Measurements from ENCODE around the gene TMEM120B. TPM values are rescaled to one million over a fixed set of nuclear protein-coding genes. Genes with fewer than 3 reads are reported as not detected.
"Not testable (repeated sequence)": the region's sequence is repeated elsewhere in the genome, so short reads cannot be mapped to it uniquely, and the experiment has no call there.

Gene TMEM120B
- total RNA-seq, 1 experiment from 2014 or later: 18.5 TPM

- BruUV-seq (replicated peaks): no TSS peak
- ChIA-PET CTCF (interaction anchor here (0.6 to 1.6 kb wide), 2 partner anchors 80 to 101 kb away, joined by 3 to 5 read pairs; partner anchors contain the start of gene RHOF), POLR2A (ENCODE audit: unreplicated experiment) (interaction anchor here (0.7 kb wide), 1 partner anchor 20 kb away, joined by 7 read pairs; no protein-coding TSS in a partner anchor)
- Histone ChIP-seq H3K9me2 (replicated peaks; ENCODE audit: low read length) (no peaks in the 10 kb centered on the region), H3K4me1 (ENCODE audit: insufficient read depth, low read length) (no peaks in the 10 kb centered on the region), H3K27ac (ENCODE audit: low read length) (no peak overlapping the region), H3K4me2 (ENCODE audit: low read length) (no peak overlapping the region), H3K9me3 (ENCODE audit: low read length) (no peaks in the 10 kb centered on the region), H4K20me1 (ENCODE audit: low read length) (no peaks in the 10 kb centered on the region), H3K27me3 (ENCODE audit: low read length) (no peaks in the 10 kb centered on the region), H3K79me2 (ENCODE audit: low read length) (no peaks in the 10 kb centered on the region), H3K4me3 (ENCODE audit: low read length) (no peak overlapping the region), H3K36me3 (ENCODE audit: low read depth, low read length) (no peaks in the 10 kb centered on the region), H3F3A (ENCODE audit: low read length, unreplicated experiment) (no peaks in the 10 kb centered on the region), H3K9ac (ENCODE audit: low read length) (no peak overlapping the region), H2AFZ (ENCODE audit: low read length) (no peak overlapping the region)
- no peak for DNase-seq
- no peak for ATAC-seq
- TF ChIP-seq EZH2phosphoT487 (IDR thresholded peaks at IDR 0.05; ENCODE audit: borderline replicate concordance, low read length): no peak
- TF ChIP-seq CTCF (conservative IDR thresholded peaks at IDR 0.05; ENCODE audit: low read depth, low read length): no peak
- no peak for TF ChIP-seq EZH2 (IDR thresholded peaks at IDR 0.05; ENCODE audit: low read length, unreplicated experiment)
- intact Hi-C loops (cut with micrococcal nuclease): no loop called here
Observed at GRCh38 chr12:121693155-121693687, 19.3 kb upstream of the TMEM120B start.

GRCh38 chr12:121697093-121697698 is 15.4 kb upstream of the TMEM120B start:
- Histone ChIP-seq H4K20me1 (ENCODE audit: low read length) (no peaks in the 10 kb centered on the region), H3K4me2 (ENCODE audit: low read length) (peak overlapping the region; percentile 23; the same call in 1 of the 2 replicates), H3K4me1 (ENCODE audit: insufficient read depth, low read length) (no peaks in the 10 kb centered on the region), H3F3A (ENCODE audit: low read length, unreplicated experiment) (no peaks in the 10 kb centered on the region), H3K9me2 (replicated peaks; ENCODE audit: low read length) (no peaks in the 10 kb centered on the region), H3K9ac (ENCODE audit: low read length) (no peak overlapping the region), H3K27ac (ENCODE audit: low read length) (no peak overlapping the region), H3K4me3 (ENCODE audit: low read length) (no peak overlapping the region), H3K9me3 (ENCODE audit: low read length) (no peaks in the 10 kb centered on the region), H2AFZ (ENCODE audit: low read length) (peak overlapping the region; percentile 51), H3K79me2 (ENCODE audit: low read length) (no peaks in the 10 kb centered on the region), H3K27me3 (ENCODE audit: low read length) (no peaks in the 10 kb centered on the region), H3K36me3 (ENCODE audit: low read depth, low read length) (no peaks in the 10 kb centered on the region)
- ChIA-PET POLR2A (ENCODE audit: unreplicated experiment) (no interaction called here), CTCF (interaction anchor here (0.7 kb wide), 3 partner anchors 22 to 97 kb away, joined by 4 to 8 read pairs (median 5); no protein-coding TSS in a partner anchor)
- DNase-seq (peak; percentile 88), ATAC-seq (peak; percentile 53)
- intact Hi-C loops (cut with micrococcal nuclease): loop anchor here (1.0 kb wide), 2 partner anchors 76 to 97 kb away; no protein-coding TSS in a partner anchor
- TF ChIP-seq CTCF (conservative IDR thresholded peaks at IDR 0.05; ENCODE audit: low read depth, low read length) (peak; percentile 79), EZH2phosphoT487 (IDR thresholded peaks at IDR 0.05; ENCODE audit: borderline replicate concordance, low read length) (no peak), EZH2 (IDR thresholded peaks at IDR 0.05; ENCODE audit: low read length, unreplicated experiment) (no peak)
- no TSS peak for BruUV-seq (replicated peaks)

GRCh38 chr12:121697861-121698260 is 14.7 kb upstream of the TMEM120B start:
- H3K27me3 ChIP-seq (ENCODE audit: low read length); H3K79me2 ChIP-seq (ENCODE audit: low read length); H3K9me3 ChIP-seq (ENCODE audit: low read length); H3K4me1 ChIP-seq (ENCODE audit: insufficient read depth, low read length); H3K9me2 ChIP-seq (replicated peaks; ENCODE audit: low read length); H3K9ac ChIP-seq (ENCODE audit: low read length); H4K20me1 ChIP-seq (ENCODE audit: low read length); DNase-seq; H3F3A ChIP-seq (ENCODE audit: low read length, unreplicated experiment); H3K36me3 ChIP-seq (ENCODE audit: low read depth, low read length); BruUV-seq (replicated peaks); POLR2A ChIA-PET (ENCODE audit: unreplicated experiment); ATAC-seq; H3K4me3 ChIP-seq (ENCODE audit: low read length); H2AFZ ChIP-seq (ENCODE audit: low read length); H3K4me2 ChIP-seq (ENCODE audit: low read length); H3K27ac ChIP-seq (ENCODE audit: low read length): not testable (repeated sequence)
- intact Hi-C loops (cut with micrococcal nuclease): loop anchor here (1.0 kb wide), 2 partner anchors 75 to 96 kb away; no protein-coding TSS in a partner anchor
- CTCF ChIA-PET: interaction anchor here (0.7 kb wide), 2 partner anchors 94 to 96 kb away, joined by 4 to 8 read pairs; no protein-coding TSS in a partner anchor
